ENCODE data around the gene EDN1.
"Not testable (repeated sequence)": the region's sequence is repeated elsewhere in the genome, so short reads cannot be mapped to it uniquely, and the experiment has no call there.

Gene EDN1

DNA sequence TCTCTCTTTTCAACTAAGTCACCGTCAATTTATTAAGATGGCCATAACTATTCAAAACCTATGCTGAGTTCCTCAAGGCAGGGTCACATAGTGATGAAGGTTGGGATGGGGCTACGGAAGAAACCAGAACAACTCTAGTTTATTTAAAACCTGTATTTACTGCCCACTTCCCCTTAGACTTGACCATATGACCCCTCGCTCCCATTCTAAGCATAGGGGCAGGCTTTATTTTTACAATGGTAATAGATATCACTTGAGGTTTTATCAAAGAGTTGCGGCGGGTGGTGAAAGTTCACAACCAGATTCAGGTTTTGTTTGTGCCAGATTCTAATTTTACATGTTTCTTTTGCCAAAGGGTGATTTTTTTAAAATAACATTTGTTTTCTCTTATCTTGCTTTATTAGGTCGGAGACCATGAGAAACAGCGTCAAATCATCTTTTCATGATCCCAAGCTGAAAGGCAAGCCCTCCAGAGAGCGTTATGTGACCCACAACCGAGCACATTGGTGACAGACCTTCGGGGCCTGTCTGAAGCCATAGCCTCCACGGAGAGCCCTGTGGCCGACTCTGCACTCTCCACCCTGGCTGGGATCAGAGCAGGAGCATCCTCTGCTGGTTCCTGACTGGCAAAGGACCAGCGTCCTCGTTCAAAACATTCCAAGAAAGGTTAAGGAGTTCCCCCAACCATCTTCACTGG, 5.5 kb downstream of the EDN1 start:
- no peak for DNase-seq

DNA sequence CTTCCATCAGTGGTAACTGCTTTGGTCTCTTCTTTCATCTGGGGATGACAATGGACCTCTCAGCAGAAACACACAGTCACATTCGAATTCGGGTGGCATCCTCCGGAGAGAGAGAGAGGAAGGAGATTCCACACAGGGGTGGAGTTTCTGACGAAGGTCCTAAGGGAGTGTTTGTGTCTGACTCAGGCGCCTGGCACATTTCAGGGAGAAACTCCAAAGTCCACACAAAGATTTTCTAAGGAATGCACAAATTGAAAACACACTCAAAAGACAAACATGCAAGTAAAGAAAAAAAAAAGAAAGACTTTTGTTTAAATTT, 6.1 kb downstream of the EDN1 start:
- no peak for DNase-seq

GRCh38 chr6:12296604-12297003, 6.4 kb downstream of the EDN1 start:
- DNase-seq: no peak

- DNase-seq: no peak
Measured at GRCh38 chr6:12297363-12298016, 7.3 kb downstream of the EDN1 start.

DNA sequence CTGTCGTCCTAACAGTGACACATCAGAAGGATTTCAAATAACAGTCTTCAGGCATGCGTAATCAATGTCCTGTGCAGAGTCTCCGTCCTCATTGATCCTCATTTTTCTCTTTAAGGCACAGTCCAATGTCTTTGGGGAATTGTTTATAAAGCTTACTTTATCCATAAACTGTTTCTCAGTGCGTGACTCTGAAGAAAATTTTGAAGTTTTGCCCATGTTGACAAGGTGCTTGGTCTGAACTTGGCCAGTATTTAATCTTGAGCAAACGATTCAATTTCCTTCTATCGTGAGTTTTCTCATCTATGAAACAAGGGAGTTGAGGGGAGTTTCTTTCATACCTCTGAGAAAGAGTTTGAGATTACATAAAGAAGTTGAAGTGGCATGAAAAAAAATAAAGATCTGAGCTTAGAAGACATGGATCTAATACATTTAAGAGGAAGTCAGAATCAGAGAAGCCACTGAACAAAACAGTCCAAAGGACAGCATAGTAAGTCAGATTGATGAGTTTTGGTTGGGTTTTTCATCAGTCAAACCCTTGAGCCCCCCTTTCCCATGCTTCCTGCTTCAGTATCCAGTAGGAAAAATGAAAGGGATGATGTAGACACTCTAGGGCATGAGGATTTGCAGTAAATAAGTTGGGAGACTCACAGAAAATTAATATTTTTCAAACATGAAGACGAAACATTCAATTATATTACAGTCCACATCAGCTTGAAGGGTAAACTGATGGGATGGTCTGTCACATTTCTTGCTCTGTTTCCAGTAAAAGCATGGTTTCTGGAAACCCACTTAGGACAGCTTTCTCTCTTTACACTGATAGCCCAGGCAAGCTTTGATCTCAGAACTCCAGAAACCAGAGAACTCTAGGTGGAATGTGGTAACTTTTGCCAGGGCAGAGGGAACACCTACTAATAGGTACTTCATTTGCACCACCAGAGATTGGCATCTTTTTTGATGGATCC, 8.1 kb downstream of the EDN1 start:
- DNase-seq: no peak

GRCh38 chr6:12298995-12299394, 8.8 kb downstream of the EDN1 start:
- no peak for DNase-seq

- DNase-seq: no peak
Measured at GRCh38 chr6:12301018-12301417, 10.9 kb downstream of the EDN1 start.

DNA sequence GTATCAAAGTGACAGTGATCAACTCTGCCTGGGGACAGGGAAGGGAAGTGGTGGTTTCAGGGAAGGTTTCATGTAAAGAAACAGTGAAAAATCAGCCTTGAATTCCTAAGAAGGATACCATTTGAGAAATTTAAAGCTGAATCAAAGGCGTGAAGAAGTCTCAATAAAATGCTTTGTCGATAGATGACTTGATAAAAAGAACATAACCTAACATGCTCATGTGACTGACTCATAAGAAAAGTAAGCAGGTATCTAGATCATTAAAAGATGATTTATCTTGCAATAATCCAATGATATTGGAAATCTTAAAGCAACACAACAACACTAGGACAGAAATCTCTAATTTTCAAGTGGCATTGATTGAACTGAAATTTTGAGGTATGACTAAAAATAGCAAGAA, 14.3 kb downstream of the EDN1 start:
- DNase-seq: no peak

DNA sequence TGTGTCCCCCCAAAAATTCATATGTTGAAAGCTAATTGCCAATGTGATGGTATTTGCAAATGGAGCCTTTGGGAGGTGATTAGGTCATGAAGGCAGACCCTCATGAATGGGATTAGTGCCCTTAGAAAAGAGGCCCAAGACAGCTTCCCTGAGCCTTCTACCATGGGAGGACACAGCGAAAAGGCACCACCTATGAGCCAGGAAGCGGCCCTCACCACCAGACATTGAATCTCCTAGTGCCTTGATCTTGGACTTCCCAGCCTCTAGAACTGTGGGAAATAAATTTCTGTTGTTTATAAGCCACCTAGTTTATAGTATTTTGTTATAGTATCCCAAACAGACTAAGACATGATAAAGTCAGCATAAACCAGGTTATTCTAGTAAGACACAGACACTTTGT, 18.9 kb downstream of the EDN1 start:
- no peak for DNase-seq

DNA sequence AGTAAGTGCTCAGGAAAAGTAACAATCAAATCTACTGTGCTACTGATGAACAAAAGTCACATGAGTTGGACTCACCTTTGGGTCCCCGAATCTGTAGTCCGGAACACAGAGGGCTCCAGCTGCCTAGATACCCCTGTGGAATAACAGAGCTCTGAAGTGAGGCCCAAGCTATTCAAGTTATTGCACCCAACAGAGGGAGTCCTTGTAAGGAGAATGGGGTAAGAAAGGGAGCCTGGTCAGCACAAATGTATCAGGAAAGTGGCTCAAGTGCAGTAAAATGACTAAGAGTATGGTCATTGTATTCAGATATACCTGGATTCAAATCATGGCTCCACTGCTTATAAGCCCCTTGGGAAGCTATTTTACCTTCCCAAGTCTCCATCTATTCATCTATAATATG, 20.9 kb downstream of the EDN1 start:
- DNase-seq: no peak

- DNase-seq: no peak
Measured at GRCh38 chr6:12312736-12313135, 22.6 kb downstream of the EDN1 start.

DNA sequence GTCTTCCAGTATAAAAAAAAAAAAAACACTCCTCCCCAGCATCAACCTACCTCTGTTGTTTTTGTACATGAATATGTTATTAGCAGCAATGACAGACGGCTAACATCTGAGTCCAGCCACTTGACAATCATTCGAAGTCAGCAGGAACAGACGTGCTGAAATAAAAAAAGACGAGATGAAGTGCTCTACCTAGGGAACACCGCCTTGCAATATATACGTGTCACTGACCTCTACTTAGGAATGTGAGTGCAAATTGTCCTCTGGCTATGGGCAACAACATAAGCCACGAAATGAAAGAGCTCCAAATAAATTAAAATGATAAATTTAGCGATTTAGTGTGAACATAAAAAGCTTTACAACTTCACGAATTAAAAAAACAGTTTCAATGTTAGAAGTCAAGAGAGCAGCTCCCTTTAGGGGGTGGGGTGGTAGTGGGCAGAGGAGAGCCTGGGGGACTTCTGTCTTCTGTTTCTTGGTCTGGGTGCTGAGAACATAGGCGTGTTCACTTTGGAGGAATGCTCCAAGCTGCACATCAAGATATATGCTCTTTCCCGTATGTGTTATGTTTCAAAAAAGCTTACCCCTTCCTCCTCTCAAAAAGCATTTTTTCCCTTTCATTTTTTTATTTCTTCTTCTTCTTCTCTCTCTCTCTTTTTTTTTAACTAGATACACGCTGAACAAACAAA, 23.3 kb downstream of the EDN1 start:
- no peak for DNase-seq

DNA sequence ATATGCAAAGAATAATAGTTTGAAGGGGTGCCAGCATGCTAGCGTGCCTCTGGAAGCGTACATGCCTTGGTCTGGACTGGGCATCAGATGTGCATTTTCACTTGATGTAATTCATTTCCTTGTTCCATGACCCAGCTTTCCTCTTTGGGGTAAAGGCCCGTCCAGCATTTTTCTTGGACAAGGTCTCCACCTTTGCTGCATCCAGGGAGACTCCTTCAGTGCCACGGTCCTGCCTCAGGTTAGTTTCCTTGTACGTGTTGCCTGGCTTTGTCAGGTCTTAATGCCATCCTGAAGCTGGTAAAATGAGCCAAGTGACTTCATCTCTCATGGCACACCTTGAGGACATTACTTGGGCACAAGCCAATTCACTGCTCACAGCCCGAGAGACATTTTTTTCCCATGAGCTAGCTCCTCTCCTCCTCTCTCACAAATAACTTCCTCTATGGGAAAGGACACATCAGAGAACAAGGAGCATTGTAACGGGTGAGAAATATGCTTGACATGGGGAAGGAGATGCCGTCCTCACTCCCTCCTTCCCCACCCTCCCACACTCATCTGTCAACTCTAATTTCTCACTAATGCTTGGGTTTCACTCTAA, 23.9 kb downstream of the EDN1 start:
- no peak for DNase-seq

GRCh38 chr6:12314751-12315150, 24.6 kb downstream of the EDN1 start:
- DNase-seq: no peak

DNA sequence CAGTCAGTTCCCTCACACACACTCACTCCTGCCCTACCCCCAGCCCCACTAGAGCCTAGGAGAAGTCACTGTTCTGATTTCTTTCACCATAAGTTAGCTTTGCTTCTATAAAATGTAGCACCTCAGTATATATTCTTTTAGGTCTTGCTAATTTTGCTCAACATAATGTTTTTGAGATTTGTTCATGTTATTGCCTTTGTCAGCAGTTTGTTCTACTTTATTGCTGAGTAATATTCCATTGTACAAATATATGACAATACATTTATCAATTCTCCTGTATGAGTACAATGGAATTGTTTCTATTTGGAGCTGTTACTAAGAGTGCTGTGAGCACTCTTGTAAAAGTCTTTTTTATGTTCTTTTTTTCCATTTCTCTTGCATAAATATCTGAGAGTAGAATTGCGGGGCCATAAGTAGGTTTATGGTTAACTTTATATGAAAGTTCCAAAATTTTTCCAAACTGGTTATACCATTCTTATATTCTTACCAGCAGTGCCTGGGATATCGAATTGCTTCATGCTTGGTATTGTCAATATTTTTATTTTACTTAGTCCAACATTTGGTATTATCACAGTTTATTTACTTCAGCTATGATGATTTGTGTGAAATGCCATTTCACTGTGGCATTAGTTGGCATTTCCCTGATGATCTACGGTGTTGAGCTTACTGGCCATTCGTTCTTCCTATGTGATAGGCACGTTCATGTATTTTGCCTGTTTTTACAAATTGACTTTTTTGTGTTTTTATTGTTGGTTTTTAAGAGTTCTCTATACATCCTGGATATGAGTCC, 25.3 kb downstream of the EDN1 start:
- DNase-seq: no peak

DNA sequence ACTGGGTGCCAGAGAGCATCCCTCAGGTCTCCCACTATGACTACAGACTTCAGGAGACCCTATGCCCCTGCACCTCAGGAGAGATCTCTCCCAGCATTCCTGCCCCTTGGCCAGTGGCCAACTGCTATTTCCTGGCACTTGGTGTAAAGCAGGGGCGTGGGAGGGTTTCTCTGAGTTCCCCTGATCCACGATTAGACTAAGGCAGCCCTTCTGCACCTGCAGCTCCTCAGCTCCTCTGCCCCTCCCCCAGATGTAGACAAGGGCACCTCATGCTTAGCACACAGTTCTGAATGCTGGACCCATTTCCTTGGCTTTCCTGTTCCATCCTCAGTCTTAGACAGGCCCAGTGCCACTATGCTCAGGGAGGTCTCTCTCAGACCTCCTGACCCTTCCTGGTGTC, 28.6 kb downstream of the EDN1 start:
- no peak for DNase-seq

GRCh38 chr6:12320074-12320473, 29.9 kb downstream of the EDN1 start:
- not testable (repeated sequence) for DNase-seq

- DNase-seq: no peak
Measured at GRCh38 chr6:12324099-12324498, 33.9 kb downstream of the EDN1 start.

GRCh38 chr6:12324748-12325147, 34.6 kb downstream of the EDN1 start:
- no peak for DNase-seq

- no peak for DNase-seq
Measured at GRCh38 chr6:12325872-12326271, 35.7 kb downstream of the EDN1 start.

GRCh38 chr6:12327391-12327790, 37.2 kb downstream of the EDN1 start:
- DNase-seq: no peak

DNA sequence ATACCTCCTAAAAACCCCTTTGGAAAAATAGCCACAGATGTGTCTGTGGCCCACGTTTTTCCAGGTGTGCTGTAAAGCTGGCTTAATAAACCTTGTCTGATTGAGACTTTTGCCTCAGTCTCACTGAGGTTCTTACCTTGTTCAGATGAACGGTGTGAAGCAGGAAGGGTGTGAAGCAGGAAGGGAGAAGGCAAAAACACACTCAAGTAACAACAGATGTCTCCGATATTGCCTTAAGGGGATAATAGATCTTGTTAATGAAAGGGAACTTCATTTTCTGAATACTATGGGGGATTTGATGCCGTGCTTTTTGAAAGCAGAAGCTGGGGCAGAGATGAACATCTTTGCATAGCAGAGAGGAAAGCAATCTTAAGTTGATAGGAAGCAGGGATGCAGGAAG, 37.8 kb downstream of the EDN1 start:
- DNase-seq: no peak

All from NCI-H1105 treated with DMSO at 0.1 percent for 48 hours (cell line).